HFF-Myc (cell line): ENCODE data around the gene SRPK3.

ENCODE experiments used
- DNase-seq: peaks from one replicate; pipeline ENCODE4 v3.0.0-alpha.2; 2011; ENCODE audit warnings: low read depth; ENCODE audit errors: extremely low read depth
- H3K4me3 ChIP-seq: replicated peaks from 2 replicates; pipeline ENCODE4 v1.5.1; 2011; ENCODE audit warnings: low read depth, mild to moderate bottlenecking, control low read depth, low read length
- TF ChIP-seq, protein P1 (sequence below): IDR thresholded peaks from 2 replicates; pipeline ENCODE4 v1.5.1; 2012; ENCODE audit warnings: mild to moderate bottlenecking, low read depth, low read length, control low read depth; ENCODE audit errors: missing control alignments

SRPK3 gene

DNA sequence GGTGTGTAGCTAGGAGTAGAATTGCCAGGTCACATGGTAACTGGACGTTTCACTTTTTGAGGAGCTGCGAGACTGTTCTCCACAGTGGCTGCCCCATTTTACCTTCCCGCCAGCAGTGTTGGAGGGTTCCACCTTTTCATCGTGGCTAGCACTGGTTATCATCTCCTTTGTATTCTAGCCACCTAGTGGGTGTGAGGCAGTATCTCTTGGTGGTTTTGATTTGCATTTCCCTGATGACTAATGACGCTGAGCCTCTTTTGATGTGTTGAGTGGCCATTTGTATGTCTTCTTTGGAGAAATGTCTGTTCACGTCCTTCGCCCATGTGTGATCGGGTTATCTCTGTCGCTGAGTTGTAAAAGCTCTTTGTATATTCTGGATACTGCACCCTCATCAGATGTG, 45.6 kb upstream of the SRPK3 start:
- DNase-seq: no peak
- H3K4me3 ChIP-seq: no peak overlapping the region
- TF ChIP-seq, protein P1, sequence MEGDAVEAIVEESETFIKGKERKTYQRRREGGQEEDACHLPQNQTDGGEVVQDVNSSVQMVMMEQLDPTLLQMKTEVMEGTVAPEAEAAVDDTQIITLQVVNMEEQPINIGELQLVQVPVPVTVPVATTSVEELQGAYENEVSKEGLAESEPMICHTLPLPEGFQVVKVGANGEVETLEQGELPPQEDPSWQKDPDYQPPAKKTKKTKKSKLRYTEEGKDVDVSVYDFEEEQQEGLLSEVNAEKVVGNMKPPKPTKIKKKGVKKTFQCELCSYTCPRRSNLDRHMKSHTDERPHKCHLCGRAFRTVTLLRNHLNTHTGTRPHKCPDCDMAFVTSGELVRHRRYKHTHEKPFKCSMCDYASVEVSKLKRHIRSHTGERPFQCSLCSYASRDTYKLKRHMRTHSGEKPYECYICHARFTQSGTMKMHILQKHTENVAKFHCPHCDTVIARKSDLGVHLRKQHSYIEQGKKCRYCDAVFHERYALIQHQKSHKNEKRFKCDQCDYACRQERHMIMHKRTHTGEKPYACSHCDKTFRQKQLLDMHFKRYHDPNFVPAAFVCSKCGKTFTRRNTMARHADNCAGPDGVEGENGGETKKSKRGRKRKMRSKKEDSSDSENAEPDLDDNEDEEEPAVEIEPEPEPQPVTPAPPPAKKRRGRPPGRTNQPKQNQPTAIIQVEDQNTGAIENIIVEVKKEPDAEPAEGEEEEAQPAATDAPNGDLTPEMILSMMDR: no peak

DNA sequence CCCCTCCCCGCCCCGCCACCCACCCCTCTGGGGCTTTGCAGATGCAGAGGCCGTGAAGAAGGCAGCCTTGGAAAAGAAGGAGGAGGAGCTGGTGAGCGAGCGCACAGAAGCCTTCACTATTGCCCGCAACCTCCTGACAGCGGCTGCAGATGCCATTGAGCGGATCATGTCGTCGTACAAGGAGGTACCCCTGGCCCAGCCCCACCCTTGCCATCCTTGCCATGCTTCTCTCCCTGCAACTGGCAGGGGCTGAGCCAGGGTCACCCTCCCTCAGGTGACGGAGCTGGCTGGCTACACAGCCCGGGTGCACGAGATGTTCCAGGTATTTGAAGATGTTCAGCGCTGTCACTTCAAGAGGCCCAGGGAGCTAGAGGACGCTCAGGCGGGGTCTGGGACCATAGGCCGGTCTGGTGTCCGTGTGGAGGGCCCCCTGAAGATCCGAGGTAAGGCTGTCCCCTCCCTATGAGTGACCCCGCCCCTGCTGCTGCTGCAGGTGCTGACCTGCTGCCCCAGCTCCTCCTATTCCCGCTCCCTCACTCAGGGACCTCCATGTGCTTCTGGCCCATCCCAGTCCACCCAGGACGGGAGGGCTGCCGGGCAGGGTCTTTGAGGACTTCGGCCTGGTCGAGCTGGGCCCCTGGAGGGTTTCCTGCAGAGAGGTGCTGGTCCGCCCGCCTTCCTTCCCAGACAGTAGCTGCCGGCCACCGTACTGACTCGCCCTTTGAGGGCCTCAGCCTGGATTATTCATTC, 44.6 kb upstream of the SRPK3 start:
- H3K4me3 ChIP-seq: no peak overlapping the region
- DNase-seq: no peak
- TF ChIP-seq, protein P1: no peak

DNA sequence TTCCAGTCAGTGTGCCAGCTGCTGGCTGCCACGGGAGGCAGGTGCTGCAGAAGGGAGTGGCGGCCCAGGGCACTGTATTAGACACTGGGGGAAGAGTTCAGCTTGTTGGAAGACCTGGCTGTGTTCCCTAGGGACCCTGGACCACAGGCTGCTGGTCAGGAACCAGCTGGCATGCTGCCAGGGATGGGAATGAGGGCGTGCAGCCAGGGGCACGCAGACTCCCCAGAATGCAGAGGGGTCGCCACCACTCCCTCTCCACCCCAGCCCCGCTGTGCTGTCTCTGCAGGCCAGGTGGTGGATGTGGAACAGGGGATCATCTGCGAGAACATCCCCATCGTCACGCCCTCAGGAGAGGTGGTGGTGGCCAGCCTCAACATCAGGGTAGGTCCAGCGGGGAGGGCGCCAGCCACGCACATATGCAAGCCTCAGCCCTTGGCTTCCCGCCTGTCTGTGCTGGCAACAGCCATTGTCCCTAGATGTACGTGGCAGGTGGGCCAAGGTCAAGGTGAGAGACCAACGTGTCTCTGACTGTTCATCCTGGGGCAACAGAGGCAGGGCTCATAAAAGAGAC, 43.9 kb upstream of the SRPK3 start:
- H3K4me3 ChIP-seq: no peak overlapping the region
- no peak for DNase-seq
- TF ChIP-seq, protein P1: no peak

DNA sequence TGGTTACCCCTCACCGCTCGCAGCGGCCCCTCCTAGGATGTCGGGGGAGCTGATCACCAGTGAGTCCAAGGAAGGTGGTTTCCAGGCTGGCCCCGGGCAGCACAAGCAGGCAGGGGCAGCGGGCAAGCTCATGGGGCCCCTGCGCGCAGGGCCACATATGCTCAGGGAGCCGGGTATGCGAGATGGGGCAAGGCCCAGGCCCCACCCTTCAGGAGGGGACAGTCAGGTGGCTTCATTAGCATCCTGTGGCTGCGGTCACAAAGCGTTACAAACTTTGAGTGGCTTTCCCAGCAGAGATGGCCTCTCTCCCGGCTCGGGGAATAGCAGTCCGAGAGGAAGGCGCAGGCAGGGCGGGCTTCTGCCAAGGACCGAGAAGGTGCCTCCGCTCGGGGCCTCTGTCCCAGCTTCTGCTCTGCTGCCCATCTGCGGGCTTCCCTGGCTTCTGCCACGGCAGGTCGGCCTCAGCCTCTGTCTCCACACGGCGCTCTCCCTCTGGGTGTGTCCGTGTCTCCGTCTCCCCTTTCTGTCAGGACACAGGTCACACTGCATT, 42.7 kb upstream of the SRPK3 start:
- H3K4me3 ChIP-seq: no peak overlapping the region
- DNase-seq: no peak
- TF ChIP-seq, protein P1: no peak

DNA sequence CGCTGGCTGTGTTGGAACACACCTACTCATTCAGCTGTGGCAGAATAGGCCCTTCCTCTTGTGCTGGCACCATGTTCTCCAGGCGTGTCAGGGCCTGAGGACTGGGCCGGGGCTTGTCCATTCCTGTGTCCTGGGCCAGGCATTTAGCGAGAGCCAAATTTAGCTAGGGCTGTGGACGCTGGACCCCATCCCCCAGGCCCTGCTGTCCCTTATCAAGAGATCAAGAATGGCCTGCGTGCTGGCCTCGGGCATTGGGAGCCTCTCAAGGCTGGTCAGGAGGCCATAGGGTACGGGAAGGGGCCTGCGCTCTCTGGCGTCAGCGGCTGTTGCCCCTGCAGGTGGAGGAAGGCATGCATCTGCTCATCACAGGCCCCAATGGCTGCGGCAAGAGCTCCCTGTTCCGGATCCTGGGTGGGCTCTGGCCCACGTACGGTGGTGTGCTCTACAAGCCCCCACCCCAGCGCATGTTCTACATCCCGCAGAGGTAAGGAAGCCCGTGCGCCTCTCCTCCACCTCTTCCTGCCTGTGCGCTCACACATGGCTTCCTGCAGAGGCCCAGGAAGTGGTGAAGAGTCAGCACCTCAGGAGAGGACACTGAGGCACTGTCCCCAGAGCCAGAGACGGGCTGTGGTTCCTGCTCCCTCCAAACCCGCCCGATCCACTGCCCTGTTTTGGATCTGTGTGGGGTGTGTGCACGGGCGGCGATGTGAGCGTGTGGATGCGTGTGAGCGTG, 40.9 kb upstream of the SRPK3 start:
- H3K4me3 ChIP-seq: no peak overlapping the region
- DNase-seq: no peak
- TF ChIP-seq, protein P1: no peak

DNA sequence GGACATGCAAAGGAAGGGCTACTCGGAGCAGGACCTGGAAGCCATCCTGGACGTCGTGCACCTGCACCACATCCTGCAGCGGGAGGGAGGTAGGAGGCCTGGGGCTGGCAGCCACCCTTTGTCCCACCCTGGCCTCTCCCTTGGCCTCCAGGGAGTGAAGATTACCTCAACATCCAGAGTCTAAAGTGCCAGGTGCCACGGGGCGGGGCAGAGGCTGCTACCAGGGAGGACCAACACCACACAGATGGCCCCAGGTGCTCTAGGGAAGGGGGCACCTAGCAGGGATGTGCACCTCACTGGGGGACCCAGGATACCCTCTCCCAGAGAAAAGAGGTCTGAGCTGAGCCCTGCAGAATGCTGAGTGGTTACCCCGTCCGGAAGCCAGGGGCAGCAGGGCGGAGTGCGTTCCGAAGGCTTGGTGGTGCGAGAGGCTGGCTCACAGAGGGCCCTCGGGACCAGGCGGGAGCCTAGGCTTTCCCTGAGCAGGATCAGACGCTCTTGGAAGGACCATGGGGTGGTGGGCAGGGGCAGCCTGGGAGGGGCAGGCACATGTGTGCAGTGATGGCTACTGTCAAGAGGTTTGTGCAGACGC, 40.1 kb upstream of the SRPK3 start:
- TF ChIP-seq, protein P1: no peak
- H3K4me3 ChIP-seq: no peak overlapping the region

More for the DNA sequence above, 40.1 kb upstream of the SRPK3 start:
- no peak for DNase-seq
